ENCODE measurements around the gene LEO1. TPM values are rescaled to one million over a fixed set of nuclear protein-coding genes. Genes with fewer than 3 reads are reported as not detected.

Gene LEO1
- total RNA-seq, 1 experiment from 2014 or later: 28.4 TPM

DNA sequence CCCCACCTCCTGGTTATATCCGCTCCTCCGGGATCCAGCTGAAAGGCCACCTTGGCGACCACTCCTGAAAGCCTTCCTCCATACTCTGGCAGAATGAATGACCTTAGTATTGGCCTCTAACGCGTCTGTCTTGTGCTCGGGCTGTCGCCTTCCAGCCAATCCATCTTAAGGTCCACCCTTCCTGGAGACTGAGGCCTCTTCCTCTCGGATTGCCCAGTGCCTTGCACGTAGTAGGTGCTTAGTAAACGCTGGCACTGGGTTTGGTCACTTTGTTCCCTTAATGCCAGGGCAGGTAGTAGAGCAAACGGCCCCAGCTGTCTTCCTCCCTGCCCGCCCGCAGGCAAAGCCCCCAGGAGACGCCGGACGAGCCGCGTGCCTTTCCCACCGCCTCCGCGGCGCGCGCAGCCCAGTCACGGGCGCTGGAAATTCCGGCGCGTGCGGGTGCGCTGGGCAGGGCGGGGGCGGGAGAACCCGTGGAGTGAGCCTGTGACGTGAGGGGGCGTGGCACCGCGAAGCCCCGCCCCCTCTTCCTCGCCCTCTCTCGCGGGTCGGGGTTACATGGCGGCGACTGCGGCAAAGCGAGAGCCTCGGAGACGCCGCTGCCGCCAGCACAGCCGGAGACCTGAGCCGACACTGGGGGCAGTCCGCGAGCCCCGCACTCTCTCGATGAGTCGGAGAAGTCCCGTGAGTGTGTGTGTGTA lies 47.3 kb upstream of the LEO1 start, which contains the start of gene MAPK6 (continued):
- no peak for TF ChIP-seq FOXJ3 (CRISPR knock-in tag; IDR thresholded peaks at IDR 0.05; ENCODE audit: borderline replicate concordance)
- peak; percentile 65; the same call in 1 of the 2 replicates for TF ChIP-seq CREM (CRISPR knock-in tag; IDR thresholded peaks at IDR 0.05)
- TF ChIP-seq, protein P1, sequence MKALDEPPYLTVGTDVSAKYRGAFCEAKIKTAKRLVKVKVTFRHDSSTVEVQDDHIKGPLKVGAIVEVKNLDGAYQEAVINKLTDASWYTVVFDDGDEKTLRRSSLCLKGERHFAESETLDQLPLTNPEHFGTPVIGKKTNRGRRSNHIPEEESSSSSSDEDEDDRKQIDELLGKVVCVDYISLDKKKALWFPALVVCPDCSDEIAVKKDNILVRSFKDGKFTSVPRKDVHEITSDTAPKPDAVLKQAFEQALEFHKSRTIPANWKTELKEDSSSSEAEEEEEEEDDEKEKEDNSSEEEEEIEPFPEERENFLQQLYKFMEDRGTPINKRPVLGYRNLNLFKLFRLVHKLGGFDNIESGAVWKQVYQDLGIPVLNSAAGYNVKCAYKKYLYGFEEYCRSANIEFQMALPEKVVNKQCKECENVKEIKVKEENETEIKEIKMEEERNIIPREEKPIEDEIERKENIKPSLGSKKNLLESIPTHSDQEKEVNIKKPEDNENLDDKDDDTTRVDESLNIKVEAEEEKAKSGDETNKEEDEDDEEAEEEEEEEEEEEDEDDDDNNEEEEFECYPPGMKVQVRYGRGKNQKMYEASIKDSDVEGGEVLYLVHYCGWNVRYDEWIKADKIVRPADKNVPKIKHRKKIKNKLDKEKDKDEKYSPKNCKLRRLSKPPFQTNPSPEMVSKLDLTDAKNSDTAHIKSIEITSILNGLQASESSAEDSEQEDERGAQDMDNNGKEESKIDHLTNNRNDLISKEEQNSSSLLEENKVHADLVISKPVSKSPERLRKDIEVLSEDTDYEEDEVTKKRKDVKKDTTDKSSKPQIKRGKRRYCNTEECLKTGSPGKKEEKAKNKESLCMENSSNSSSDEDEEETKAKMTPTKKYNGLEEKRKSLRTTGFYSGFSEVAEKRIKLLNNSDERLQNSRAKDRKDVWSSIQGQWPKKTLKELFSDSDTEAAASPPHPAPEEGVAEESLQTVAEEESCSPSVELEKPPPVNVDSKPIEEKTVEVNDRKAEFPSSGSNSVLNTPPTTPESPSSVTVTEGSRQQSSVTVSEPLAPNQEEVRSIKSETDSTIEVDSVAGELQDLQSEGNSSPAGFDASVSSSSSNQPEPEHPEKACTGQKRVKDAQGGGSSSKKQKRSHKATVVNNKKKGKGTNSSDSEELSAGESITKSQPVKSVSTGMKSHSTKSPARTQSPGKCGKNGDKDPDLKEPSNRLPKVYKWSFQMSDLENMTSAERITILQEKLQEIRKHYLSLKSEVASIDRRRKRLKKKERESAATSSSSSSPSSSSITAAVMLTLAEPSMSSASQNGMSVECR (CRISPR knock-in tag; IDR thresholded peaks at IDR 0.05; ENCODE audit: borderline replicate concordance): 0 out of 2 replicates have a peak, but pooled peaks have one; percentile 27
- no peak for TF ChIP-seq RORB (CRISPR knock-in tag; IDR thresholded peaks at IDR 0.05)
- TF ChIP-seq ATF1 (CRISPR knock-in tag; IDR thresholded peaks at IDR 0.05): no peak
- no peak for TF ChIP-seq ZNF423 (CRISPR knock-in tag; IDR thresholded peaks at IDR 0.05)
- TF ChIP-seq NR2C2 (CRISPR knock-in tag; IDR thresholded peaks at IDR 0.05): 0 out of 2 replicates have a peak, but pooled peaks have one; percentile 35
- no peak for TF ChIP-seq STAT6 (CRISPR knock-in tag; conservative IDR thresholded peaks at IDR 0.05; ENCODE audit: low read depth)
- TF ChIP-seq KAT7 (CRISPR knock-in tag; IDR thresholded peaks at IDR 0.05; ENCODE audit: borderline replicate concordance): no peak
- TF ChIP-seq SMAD3 (CRISPR knock-in tag; IDR thresholded peaks at IDR 0.05; ENCODE audit: borderline replicate concordance): peak; percentile 35; the same call in 1 of the 2 replicates
- TF ChIP-seq NR3C1 (CRISPR knock-in tag; conservative IDR thresholded peaks at IDR 0.05; ENCODE audit: low read depth): no peak
- TF ChIP-seq E2F5 (CRISPR knock-in tag; IDR thresholded peaks at IDR 0.05): peak; percentile 79
- TF ChIP-seq, protein P2, sequence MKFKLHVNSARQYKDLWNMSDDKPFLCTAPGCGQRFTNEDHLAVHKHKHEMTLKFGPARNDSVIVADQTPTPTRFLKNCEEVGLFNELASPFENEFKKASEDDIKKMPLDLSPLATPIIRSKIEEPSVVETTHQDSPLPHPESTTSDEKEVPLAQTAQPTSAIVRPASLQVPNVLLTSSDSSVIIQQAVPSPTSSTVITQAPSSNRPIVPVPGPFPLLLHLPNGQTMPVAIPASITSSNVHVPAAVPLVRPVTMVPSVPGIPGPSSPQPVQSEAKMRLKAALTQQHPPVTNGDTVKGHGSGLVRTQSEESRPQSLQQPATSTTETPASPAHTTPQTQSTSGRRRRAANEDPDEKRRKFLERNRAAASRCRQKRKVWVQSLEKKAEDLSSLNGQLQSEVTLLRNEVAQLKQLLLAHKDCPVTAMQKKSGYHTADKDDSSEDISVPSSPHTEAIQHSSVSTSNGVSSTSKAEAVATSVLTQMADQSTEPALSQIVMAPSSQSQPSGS (CRISPR knock-in tag; IDR thresholded peaks at IDR 0.05; ENCODE audit: borderline replicate concordance, low read depth): no peak
- no peak for TF ChIP-seq NR1H2 (CRISPR knock-in tag; IDR thresholded peaks at IDR 0.05)
- peak; percentile 58; the same call in 1 of the 2 replicates for TF ChIP-seq RELA (CRISPR knock-in tag; IDR thresholded peaks at IDR 0.05; ENCODE audit: borderline replicate concordance)
- no peak for TF ChIP-seq ZNF425 (CRISPR knock-in tag; conservative IDR thresholded peaks at IDR 0.05)
- TF ChIP-seq, protein P3, sequence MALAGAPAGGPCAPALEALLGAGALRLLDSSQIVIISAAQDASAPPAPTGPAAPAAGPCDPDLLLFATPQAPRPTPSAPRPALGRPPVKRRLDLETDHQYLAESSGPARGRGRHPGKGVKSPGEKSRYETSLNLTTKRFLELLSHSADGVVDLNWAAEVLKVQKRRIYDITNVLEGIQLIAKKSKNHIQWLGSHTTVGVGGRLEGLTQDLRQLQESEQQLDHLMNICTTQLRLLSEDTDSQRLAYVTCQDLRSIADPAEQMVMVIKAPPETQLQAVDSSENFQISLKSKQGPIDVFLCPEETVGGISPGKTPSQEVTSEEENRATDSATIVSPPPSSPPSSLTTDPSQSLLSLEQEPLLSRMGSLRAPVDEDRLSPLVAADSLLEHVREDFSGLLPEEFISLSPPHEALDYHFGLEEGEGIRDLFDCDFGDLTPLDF (CRISPR knock-in tag; IDR thresholded peaks at IDR 0.05): peak; percentile 71; the same call in 1 of the 2 replicates
- 0 out of 2 replicates have a peak, but pooled peaks have one; percentile 42 for TF ChIP-seq TEAD1 (CRISPR knock-in tag; IDR thresholded peaks at IDR 0.05)
- no peak for TF ChIP-seq PRRX2 (CRISPR knock-in tag; IDR thresholded peaks at IDR 0.05)
- TF ChIP-seq HMGA2 (CRISPR knock-in tag; IDR thresholded peaks at IDR 0.05): no peak
- 0 out of 2 replicates have a peak, but pooled peaks have one; percentile 5 for TF ChIP-seq ERG (CRISPR knock-in tag; IDR thresholded peaks at IDR 0.05)
- no peak for TF ChIP-seq ZMAT4 (CRISPR knock-in tag; IDR thresholded peaks at IDR 0.05)
- TF ChIP-seq EMX1 (CRISPR knock-in tag; IDR thresholded peaks at IDR 0.05): no peak
- TF ChIP-seq CBFB (CRISPR knock-in tag; IDR thresholded peaks at IDR 0.05; ENCODE audit: low read depth): no peak

Data from WTC11 (cell line).